ENCODE data around the gene H3-3A.

- TF ChIP-seq CTCF (IDR thresholded peaks at IDR 0.05) (no peak), POLR2A (IDR thresholded peaks at IDR 0.05) (no peak)
These were observed 2.1 kb upstream of the H3-3A start for GRCh38 chr1:226060427-226060826.

All from Peyer's patch (tissue), 4 donors.